Hepatocyte (in vitro differentiated cells): Measurements from ENCODE around the gene RNU1-4. TPM values are rescaled to one million over a fixed set of nuclear protein-coding genes. Genes with fewer than 3 reads are reported as not detected.

Experiments
- DNase-seq: peaks from one replicate; pipeline ENCODE4 v3.0.0-alpha.2; 2016; ENCODE audit warnings: low spot score
- H2AFZ ChIP-seq: fragments of 200-600 bp; sonication (generic); 2 replicates; pipeline ENCODE4 v1.6.0; 2016; ENCODE audit warnings: antibody characterized with exemption, mild to moderate bottlenecking
- H3K27ac ChIP-seq: fragments of 200-600 bp; sonication (generic); 2 replicates; pipeline ENCODE4 v1.5.1; 2016; ENCODE audit warnings: mild to moderate bottlenecking
- H3K27me3 ChIP-seq: fragments of 200-600 bp; sonication (generic); 2 replicates; pipeline ENCODE4 v1.6.1; 2016
- H3K36me3 ChIP-seq: fragments of 200-600 bp; sonication (generic); replicated peaks from 2 replicates; pipeline ENCODE4 v1.5.1; 2016; ENCODE audit warnings: low read depth; ENCODE audit not compliant: insufficient read depth
- H3K4me1 ChIP-seq: fragments of 200-600 bp; sonication (generic); 2 replicates; pipeline ENCODE4 v1.5.1; 2016; ENCODE audit warnings: mild to moderate bottlenecking, moderate library complexity; ENCODE audit not compliant: insufficient read depth
- H3K4me2 ChIP-seq: fragments of 200-600 bp; sonication (generic); 2 replicates; pipeline ENCODE4 v1.6.0; 2016
- H3K4me3 ChIP-seq: fragments of 200-600 bp; sonication (generic); 2 replicates; pipeline ENCODE4 v1.5.1; 2016; ENCODE audit warnings: mild to moderate bottlenecking
- H3K79me2 ChIP-seq: fragments of 200-600 bp; sonication (generic); 2 replicates; pipeline ENCODE4 v1.6.0; 2017; ENCODE audit warnings: mild to moderate bottlenecking
- H3K9me2 ChIP-seq: fragments of 200-600 bp; sonication (generic); replicated peaks from 2 replicates; pipeline ENCODE4 v1.6.0; 2017; ENCODE audit warnings: mild to moderate bottlenecking; ENCODE audit not compliant: insufficient read depth
- H3K9me3 ChIP-seq: fragments of 200-600 bp; sonication (generic); 2 replicates; pipeline ENCODE4 v1.5.1; 2016; ENCODE audit warnings: low read depth, mild to moderate bottlenecking
- H4K20me1 ChIP-seq: fragments of 200-600 bp; sonication (generic); 2 replicates; pipeline ENCODE4 v1.6.0; 2016; ENCODE audit warnings: mild to moderate bottlenecking; ENCODE audit not compliant: insufficient read depth, poor library complexity, severe bottlenecking
- EZH2 ChIP-seq: fragments of 200-600 bp; sonication (generic); IDR thresholded peaks from 2 replicates; pipeline ENCODE4 v1.6.1; 2016; ENCODE audit warnings: antibody characterized with exemption, mild to moderate bottlenecking, borderline replicate concordance
- EZH2phosphoT487 ChIP-seq: fragments of 200-600 bp; sonication (generic); IDR thresholded peaks from one replicate; pipeline ENCODE4 v1.6.1; 2018; ENCODE audit warnings: antibody characterized with exemption, mild to moderate bottlenecking, low read depth, moderate library complexity; ENCODE audit not compliant: unreplicated experiment, severe bottlenecking
- WGBS: methylation state at CpG from one replicate; pipeline ENCODE4 v1.1.6; 2016; ENCODE audit warnings: low lambda C conversion rate; ENCODE audit errors: missing lambda C conversion rate; 5-methylcytosine and 5-hydroxymethylcytosine counted together
- polyA plus RNA-seq: library from polyadenylated mRNA; unstranded; fragments of >200 nt; fragmentation: Nextera tagmentation; extraction: Ambion mirVana; gene quantifications from 2 replicates; pipeline ENCODE4 v1.2.1, GENCODE V29; 2016
- total RNA-seq: library from RNA; depleted of rRNA; stranded (reverse); fragments of >200 nt; gene quantifications from 2 replicates; pipeline ENCODE4 v1.2.3, GENCODE V29; 2014
- TF ChIP-seq, protein P1 (sequence below): fragments of 200-600 bp; sonication (generic); IDR thresholded peaks from 2 replicates; pipeline ENCODE4 v1.5.1; 2016; ENCODE audit warnings: antibody characterized with exemption, mild to moderate bottlenecking; ENCODE audit not compliant: poor library complexity

Gene RNU1-4
- total and polyA plus RNA-seq, 2 experiments from 2014 or later = under 0.01 TPM; not detected in 1

DNA sequence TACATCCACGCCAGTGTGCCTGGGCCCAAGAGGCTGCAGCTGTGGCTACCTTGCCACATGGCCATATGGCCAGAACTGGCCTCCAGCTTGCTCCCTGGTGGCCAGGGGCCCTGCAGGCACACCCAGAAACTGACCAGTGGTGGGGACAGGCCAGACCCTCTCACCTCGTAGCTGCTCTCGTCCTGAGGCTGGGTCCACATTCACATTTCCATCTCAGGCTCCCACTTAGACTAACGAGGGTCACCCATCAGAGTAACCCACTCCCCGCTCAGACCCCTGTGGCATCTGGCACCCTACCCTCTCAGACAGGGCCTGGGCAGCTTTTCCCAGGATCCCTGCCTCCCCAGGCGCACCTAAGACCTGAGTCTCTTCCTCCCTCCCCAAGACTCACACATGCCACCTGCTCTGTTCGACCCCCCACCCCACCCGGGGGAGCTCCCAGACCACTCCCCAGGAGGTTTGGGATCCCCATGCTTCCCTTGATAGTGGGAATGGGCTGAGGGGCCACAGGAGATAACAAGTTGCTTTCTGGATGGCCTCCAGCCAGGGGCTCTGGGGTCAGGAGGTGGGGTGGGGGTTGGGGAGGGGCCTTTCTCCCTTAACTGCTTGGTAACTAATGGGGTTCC lies 21.3 kb upstream of the RNU1-4 start:
- Histone ChIP-seq H3K79me2 (no peaks in the 10 kb centered on the region), H3K9me2 (no peaks in the 10 kb centered on the region), H3K4me2 (no peak overlapping the region), H3K4me3 (no peak overlapping the region), H3K9me3 (no peaks in the 10 kb centered on the region), H2AFZ (no peak overlapping the region), H3K36me3 (no peaks in the 10 kb centered on the region), H3K4me1 (no peaks in the 10 kb centered on the region), H4K20me1 (no peaks in the 10 kb centered on the region), H3K27me3 (no peaks in the 10 kb centered on the region), H3K27ac (no peak overlapping the region)
- TF ChIP-seq EZH2 (no peak), EZH2phosphoT487 (no peak)
- TF ChIP-seq, protein P1, sequence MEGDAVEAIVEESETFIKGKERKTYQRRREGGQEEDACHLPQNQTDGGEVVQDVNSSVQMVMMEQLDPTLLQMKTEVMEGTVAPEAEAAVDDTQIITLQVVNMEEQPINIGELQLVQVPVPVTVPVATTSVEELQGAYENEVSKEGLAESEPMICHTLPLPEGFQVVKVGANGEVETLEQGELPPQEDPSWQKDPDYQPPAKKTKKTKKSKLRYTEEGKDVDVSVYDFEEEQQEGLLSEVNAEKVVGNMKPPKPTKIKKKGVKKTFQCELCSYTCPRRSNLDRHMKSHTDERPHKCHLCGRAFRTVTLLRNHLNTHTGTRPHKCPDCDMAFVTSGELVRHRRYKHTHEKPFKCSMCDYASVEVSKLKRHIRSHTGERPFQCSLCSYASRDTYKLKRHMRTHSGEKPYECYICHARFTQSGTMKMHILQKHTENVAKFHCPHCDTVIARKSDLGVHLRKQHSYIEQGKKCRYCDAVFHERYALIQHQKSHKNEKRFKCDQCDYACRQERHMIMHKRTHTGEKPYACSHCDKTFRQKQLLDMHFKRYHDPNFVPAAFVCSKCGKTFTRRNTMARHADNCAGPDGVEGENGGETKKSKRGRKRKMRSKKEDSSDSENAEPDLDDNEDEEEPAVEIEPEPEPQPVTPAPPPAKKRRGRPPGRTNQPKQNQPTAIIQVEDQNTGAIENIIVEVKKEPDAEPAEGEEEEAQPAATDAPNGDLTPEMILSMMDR = no peak
- peak; percentile 7 for DNase-seq
- 95% methylated on average over 8 of the region's 8 CpGs for WGBS

DNA sequence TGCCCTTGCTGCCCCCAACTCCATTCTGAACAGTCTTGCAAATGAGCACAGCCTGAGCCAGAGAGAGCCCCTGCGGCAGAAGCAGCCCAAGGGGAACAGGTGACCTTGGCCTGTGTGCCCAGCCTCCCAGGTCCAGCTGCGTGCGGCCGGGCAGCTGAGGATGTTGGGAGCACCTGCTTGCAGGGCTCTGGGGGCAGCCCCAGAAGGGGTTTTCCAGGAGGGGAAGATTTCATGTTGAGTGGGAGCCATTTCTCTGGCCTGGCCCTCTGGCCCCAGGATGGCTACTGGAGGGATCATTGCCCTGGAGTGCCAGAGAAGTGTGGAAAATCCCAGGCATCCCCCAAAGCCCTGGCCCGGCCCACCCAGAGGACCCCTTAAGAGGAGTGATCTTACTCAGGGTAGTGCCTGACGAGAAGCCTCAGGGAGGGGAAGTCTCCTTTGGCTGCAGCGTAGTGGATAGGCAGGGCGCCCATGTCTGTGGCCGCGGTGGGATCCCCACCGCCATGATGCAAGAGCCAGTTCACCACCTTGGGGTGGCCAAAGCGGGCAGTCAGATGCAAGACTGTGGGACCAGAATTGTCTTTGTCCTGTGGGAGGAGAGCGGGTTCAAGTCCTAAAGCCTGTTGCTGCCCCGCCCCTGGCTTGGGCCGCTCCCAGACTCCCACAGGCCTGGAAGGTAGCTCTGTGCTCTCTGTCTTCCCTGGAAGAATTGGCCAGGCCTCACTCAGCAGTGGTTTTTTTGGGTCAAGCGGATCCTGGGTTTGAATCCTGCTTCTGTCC lies 20.6 kb upstream of the RNU1-4 start:
- no peaks in the 10 kb centered on the region for H3K79me2 ChIP-seq
- no peaks in the 10 kb centered on the region for H4K20me1 ChIP-seq
- no peaks in the 10 kb centered on the region for H3K9me2 ChIP-seq
- no peak overlapping the region for H3K4me3 ChIP-seq
- H3K27ac ChIP-seq = no peak overlapping the region
- no peaks in the 10 kb centered on the region for H3K9me3 ChIP-seq
- no peak overlapping the region for H3K4me2 ChIP-seq
- no peaks in the 10 kb centered on the region for H3K36me3 ChIP-seq
- TF ChIP-seq EZH2phosphoT487 (no peak), EZH2 (no peak)
- TF ChIP-seq, protein P1 = no peak
- no peak overlapping the region for H2AFZ ChIP-seq
- no peaks in the 10 kb centered on the region for H3K27me3 ChIP-seq
- WGBS = 90% methylated on average over 16 of the region's 16 CpGs
- DNase-seq = peak; percentile 3
- no peaks in the 10 kb centered on the region for H3K4me1 ChIP-seq

GRCh38 chr1:16720351-16721223 lies 19.7 kb upstream of the RNU1-4 start:
- Histone ChIP-seq H3K9me3 (no peaks in the 10 kb centered on the region), H3K79me2 (no peaks in the 10 kb centered on the region), H2AFZ (no peak overlapping the region), H3K4me2 (no peak overlapping the region), H3K27ac (no peak overlapping the region), H3K36me3 (no peaks in the 10 kb centered on the region), H3K4me3 (no peak overlapping the region), H4K20me1 (no peaks in the 10 kb centered on the region), H3K4me1 (no peaks in the 10 kb centered on the region), H3K27me3 (no peaks in the 10 kb centered on the region), H3K9me2 (no peaks in the 10 kb centered on the region)
- DNase-seq = peak; percentile 4
- 87% methylated on average over 13 of the region's 13 CpGs for WGBS
- TF ChIP-seq EZH2 (no peak), EZH2phosphoT487 (no peak)
- TF ChIP-seq, protein P1 = no peak
